ENCODE results near the gene SCN3B.

The SCN3B gene

GRCh38 chr11:123653827-123654565 is 428 bp downstream of the SCN3B start:
- DNase-seq (ENCODE audit: low read depth): peak; percentile 11

- no peak for DNase-seq (ENCODE audit: low read depth)
These were observed 969 bp downstream of the SCN3B start for GRCh38 chr11:123653483-123653826.

- no peak for DNase-seq (ENCODE audit: low read depth)
These were observed 1.8 kb downstream of the SCN3B start for GRCh38 chr11:123652599-123652998.

- DNase-seq (ENCODE audit: low read depth): no peak
These were observed 3.5 kb downstream of the SCN3B start for GRCh38 chr11:123650901-123651300.

GRCh38 chr11:123645286-123645975 is 9.0 kb downstream of the SCN3B start:
- no peak for DNase-seq (ENCODE audit: low read depth)

GRCh38 chr11:123642435-123642834 is 12.0 kb downstream of the SCN3B start:
- DNase-seq (ENCODE audit: low read depth): no peak

GRCh38 chr11:123641495-123641840 is 13.0 kb downstream of the SCN3B start:
- DNase-seq (ENCODE audit: low read depth): no peak

GRCh38 chr11:123640677-123641494 is 13.5 kb downstream of the SCN3B start:
- no peak for DNase-seq (ENCODE audit: low read depth)

- no peak for DNase-seq (ENCODE audit: low read depth)
These were observed 14.4 kb downstream of the SCN3B start for GRCh38 chr11:123640029-123640428.

GRCh38 chr11:123630126-123630608 is 24.3 kb downstream of the SCN3B start:
- DNase-seq (ENCODE audit: low read depth): no peak

- DNase-seq (ENCODE audit: low read depth): no peak
These were observed 25.3 kb downstream of the SCN3B start for GRCh38 chr11:123628936-123629683.

GRCh38 chr11:123624974-123625373 is 29.4 kb downstream of the SCN3B start:
- peak; percentile 17 for DNase-seq (ENCODE audit: low read depth)

GRCh38 chr11:123622576-123622975 is 31.8 kb downstream of the SCN3B start:
- DNase-seq (ENCODE audit: low read depth): no peak

- DNase-seq (ENCODE audit: low read depth): peak; percentile 38
These were observed 37.8 kb downstream of the SCN3B start for GRCh38 chr11:123616505-123617198.

GRCh38 chr11:123611698-123612097 is 42.7 kb downstream of the SCN3B start:
- no peak for DNase-seq (ENCODE audit: low read depth)

- DNase-seq (ENCODE audit: low read depth): no peak
These were observed 45.5 kb downstream of the SCN3B start for GRCh38 chr11:123608945-123609344.

GRCh38 chr11:123608371-123608770 is 46.1 kb downstream of the SCN3B start:
- DNase-seq (ENCODE audit: low read depth): no peak

GRCh38 chr11:123607781-123608180 is 46.6 kb downstream of the SCN3B start:
- DNase-seq (ENCODE audit: low read depth): no peak

GRCh38 chr11:123603666-123604065 is 50.8 kb downstream of the SCN3B start:
- DNase-seq (ENCODE audit: low read depth): no peak

GRCh38 chr11:123601743-123602142 is 52.7 kb downstream of the SCN3B start:
- no peak for DNase-seq (ENCODE audit: low read depth)

GRCh38 chr11:123601136-123601535 is 53.3 kb downstream of the SCN3B start:
- DNase-seq (ENCODE audit: low read depth): peak; percentile 68

Data from GM04504 (cell line).